ENCODE measurements around the gene SLC51B. TPM values are rescaled to one million over a fixed set of nuclear protein-coding genes. Genes with fewer than 3 reads are reported as not detected.
"Not testable (repeated sequence)": the region's sequence is repeated elsewhere in the genome, so short reads cannot be mapped to it uniquely, and the experiment has no call there.

Gene SLC51B
- polyA plus RNA-seq, 3 donors, result not detected

DNA sequence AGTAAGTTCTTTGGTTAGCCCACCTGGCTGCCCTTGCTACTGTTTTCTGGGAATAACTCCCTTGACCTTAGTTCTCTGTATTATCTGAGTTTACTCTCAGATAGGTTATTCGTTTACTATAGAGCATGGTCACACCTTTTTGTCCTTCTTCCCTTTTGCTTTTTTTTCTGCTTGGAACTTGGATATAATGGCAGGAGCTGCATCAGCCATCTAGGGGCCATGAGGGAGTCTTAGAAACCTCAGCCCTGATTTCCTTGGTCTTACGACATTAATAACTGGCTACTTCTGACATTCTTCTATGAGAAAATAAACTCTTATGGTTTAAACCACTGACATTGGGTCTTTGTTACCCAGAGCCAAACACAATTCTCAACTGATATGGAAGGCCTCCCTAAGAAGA is 3.4 kb upstream of the SLC51B start:
- 100% methylated on average over 1 of the region's 2 CpGs for WGBS (ENCODE audit: insufficient coverage)
- no peak for DNase-seq
- Histone ChIP-seq H3K27ac (ENCODE audit: low read depth in 1 of 2, low read length in 2 of 2) (no peak overlapping the region), H3K4me2 (replicated peaks; ENCODE audit: extremely low read depth, low read length, poor library complexity, severe bottlenecking) (no peak overlapping the region), H3K9me3 (replicated peaks in 1 of 2; ENCODE audit: control insufficient read depth in 1 of 2, insufficient read depth in 1 of 2, low read length in 2 of 2) (no peaks in the 10 kb centered on the region), H3K27me3 (ENCODE audit: control insufficient read depth in 2 of 2, insufficient read depth in 2 of 2, low read length in 2 of 2) (no peaks in the 10 kb centered on the region), H4K20me1 (ENCODE audit: insufficient read depth, low read length) (no peaks in the 10 kb centered on the region), H2AFZ (ENCODE audit: insufficient read depth, low read depth, low read length, poor library complexity, severe bottlenecking) (no peak overlapping the region), H3K9ac (ENCODE audit: insufficient read depth, low read length, poor library complexity, severe bottlenecking) (no peak overlapping the region), H3K4me1 (ENCODE audit: control insufficient read depth in 1 of 2, insufficient read depth in 2 of 2, low read length in 2 of 2) (no peaks in the 10 kb centered on the region), H3K4me3 (replicated peaks in 1 of 3; ENCODE audit: low read depth in 2 of 3, low read length in 3 of 3) (no peak overlapping the region), H3K36me3 (replicated peaks in 1 of 2; ENCODE audit: control insufficient read depth in 1 of 2, insufficient read depth in 2 of 2, low read length in 2 of 2) (no peaks in the 10 kb centered on the region), H3K79me2 (ENCODE audit: insufficient read depth, low read length) (no peaks in the 10 kb centered on the region)
- Mint-ChIP-seq H3K27me3 (ENCODE audit: low read depth in 3 of 3) (peaks cover 2 to 7% (median 3%) of the 10 kb centered on the region in 3 donors), H3K27ac (no peak overlapping the region), H3K36me3 (no peaks in the 10 kb centered on the region), H3K9me3 (peaks cover 0 to 1% (median 0%) of the 10 kb centered on the region in 7 donors), H3K4me1 (no peaks in the 10 kb centered on the region), H3K4me3 (no peak overlapping the region)
- no peak for TF ChIP-seq CTCF (IDR thresholded peaks at IDR 0.05)
- intact Hi-C loops (cut with micrococcal nuclease), result no loop called here

- WGBS (ENCODE audit: insufficient coverage), result 90% methylated on average over 1 of the region's 4 CpGs
- no peaks in the 10 kb centered on the region for H4K20me1 ChIP-seq (ENCODE audit: insufficient read depth, low read length)
- peaks cover 0 to 1% (median 0%) of the 10 kb centered on the region in 7 donors for H3K9me3 Mint-ChIP-seq
- H3K36me3 ChIP-seq (replicated peaks in 1 of 2; ENCODE audit: control insufficient read depth in 1 of 2, insufficient read depth in 2 of 2, low read length in 2 of 2), result no peaks in the 10 kb centered on the region
- no peak overlapping the region for H3K4me2 ChIP-seq (replicated peaks; ENCODE audit: extremely low read depth, low read length, poor library complexity, severe bottlenecking)
- intact Hi-C loops (cut with micrococcal nuclease), result no loop called here
- no peaks in the 10 kb centered on the region for H3K4me1 ChIP-seq (ENCODE audit: control insufficient read depth in 1 of 2, insufficient read depth in 2 of 2, low read length in 2 of 2)
- no peak overlapping the region for H2AFZ ChIP-seq (ENCODE audit: insufficient read depth, low read depth, low read length, poor library complexity, severe bottlenecking)
- no peaks in the 10 kb centered on the region for H3K9me3 ChIP-seq (replicated peaks in 1 of 2; ENCODE audit: control insufficient read depth in 1 of 2, insufficient read depth in 1 of 2, low read length in 2 of 2)
- H3K27ac ChIP-seq (ENCODE audit: low read depth in 1 of 2, low read length in 2 of 2), result no peak overlapping the region
- TF ChIP-seq CTCF (IDR thresholded peaks at IDR 0.05), result no peak
- no peak overlapping the region for H3K4me3 Mint-ChIP-seq
- H3K27me3 Mint-ChIP-seq (ENCODE audit: low read depth in 3 of 3), result peaks cover 2 to 5% (median 4%) of the 10 kb centered on the region in 3 donors
- no peak overlapping the region for H3K9ac ChIP-seq (ENCODE audit: insufficient read depth, low read length, poor library complexity, severe bottlenecking)
- H3K27ac Mint-ChIP-seq, result peak overlapping the region in 1 of 7 donors; percentile 30
- no peaks in the 10 kb centered on the region for H3K36me3 Mint-ChIP-seq
- H3K27me3 ChIP-seq (ENCODE audit: control insufficient read depth in 2 of 2, insufficient read depth in 2 of 2, low read length in 2 of 2), result no peaks in the 10 kb centered on the region
- no peak overlapping the region for H3K4me3 ChIP-seq (replicated peaks in 1 of 3; ENCODE audit: low read depth in 2 of 3, low read length in 3 of 3)
- no peak for DNase-seq
- no peaks in the 10 kb centered on the region for H3K79me2 ChIP-seq (ENCODE audit: insufficient read depth, low read length)
- H3K4me1 Mint-ChIP-seq, result no peaks in the 10 kb centered on the region
These were observed 2.3 kb upstream of the SLC51B start for GRCh38 chr15:65042776-65043327.

GRCh38 chr15:65044218-65044617 is 969 bp upstream of the SLC51B start:
- H2AFZ ChIP-seq (ENCODE audit: insufficient read depth, low read depth, low read length, poor library complexity, severe bottlenecking); intact Hi-C loops (cut with micrococcal nuclease); H3K36me3 ChIP-seq (replicated peaks in 1 of 2; ENCODE audit: control insufficient read depth in 1 of 2, insufficient read depth in 2 of 2, low read length in 2 of 2); H3K79me2 ChIP-seq (ENCODE audit: insufficient read depth, low read length); H3K36me3 Mint-ChIP-seq; H3K4me3 Mint-ChIP-seq; H3K4me1 ChIP-seq (ENCODE audit: control insufficient read depth in 1 of 2, insufficient read depth in 2 of 2, low read length in 2 of 2); H3K27ac Mint-ChIP-seq; H3K9me3 Mint-ChIP-seq; H3K4me1 Mint-ChIP-seq; H3K4me2 ChIP-seq (replicated peaks; ENCODE audit: extremely low read depth, low read length, poor library complexity, severe bottlenecking); H3K4me3 ChIP-seq (replicated peaks in 1 of 3; ENCODE audit: low read depth in 2 of 3, low read length in 3 of 3); H3K27me3 ChIP-seq (ENCODE audit: control insufficient read depth in 2 of 2, insufficient read depth in 2 of 2, low read length in 2 of 2); DNase-seq; H3K9me3 ChIP-seq (replicated peaks in 1 of 2; ENCODE audit: control insufficient read depth in 1 of 2, insufficient read depth in 1 of 2, low read length in 2 of 2); H4K20me1 ChIP-seq (ENCODE audit: insufficient read depth, low read length); H3K27me3 Mint-ChIP-seq (ENCODE audit: low read depth in 3 of 3); H3K9ac ChIP-seq (ENCODE audit: insufficient read depth, low read length, poor library complexity, severe bottlenecking); H3K27ac ChIP-seq (ENCODE audit: low read depth in 1 of 2, low read length in 2 of 2): not testable (repeated sequence)
- WGBS (ENCODE audit: insufficient coverage), result 100% methylated on average over 1 of the region's 5 CpGs
